Measurements from ENCODE around the gene WDR77. TPM values are rescaled to one million over a fixed set of nuclear protein-coding genes. Genes with fewer than 3 reads are reported as not detected.

The WDR77 gene
- total and polyA plus RNA-seq, 9 of the 15 experiments (the other 6 are each of a cell fraction or from before 2014, with no cell fraction given): 20.6 to 160 (median 75.3) TPM

DNA sequence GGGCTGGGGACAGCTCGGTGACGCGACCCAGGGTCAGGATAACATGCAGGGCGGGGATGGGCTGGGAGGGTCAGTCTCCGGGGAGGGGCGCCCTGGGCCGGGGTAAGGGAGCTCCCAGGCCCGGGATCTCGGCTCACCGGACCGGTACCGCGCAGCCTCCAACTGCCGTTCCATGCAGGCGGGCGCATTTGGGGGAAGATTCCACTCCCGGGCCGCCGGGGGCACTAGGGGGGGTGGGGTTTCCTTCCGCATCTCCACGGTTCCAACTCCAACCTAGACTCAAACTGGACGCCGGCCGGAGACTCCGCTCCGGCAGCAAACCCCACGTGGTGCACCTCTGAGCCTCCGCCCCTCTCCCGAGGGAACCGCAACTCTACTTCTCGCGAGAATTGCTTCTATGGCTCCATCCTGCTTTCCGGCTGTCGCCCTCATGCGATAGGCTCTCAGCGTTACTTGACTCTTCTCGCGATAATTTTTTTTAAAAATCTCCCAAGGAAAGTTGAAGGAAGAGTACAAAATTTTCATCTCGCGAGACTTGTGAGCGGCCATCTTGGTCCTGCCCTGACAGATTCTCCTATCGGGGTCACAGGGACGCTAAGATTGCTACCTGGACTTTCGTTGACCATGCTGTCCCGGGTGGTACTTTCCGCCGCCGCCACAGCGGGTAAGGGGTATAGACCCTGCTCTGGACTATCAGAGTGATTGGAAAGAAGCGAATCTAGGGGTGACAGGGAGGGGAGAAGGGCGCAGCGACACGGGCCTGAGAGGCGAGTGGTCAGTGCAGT lies at the start of gene WDR77, which contains the start of gene ATP5PB (continued):
- TF ChIP-seq, protein P1, sequence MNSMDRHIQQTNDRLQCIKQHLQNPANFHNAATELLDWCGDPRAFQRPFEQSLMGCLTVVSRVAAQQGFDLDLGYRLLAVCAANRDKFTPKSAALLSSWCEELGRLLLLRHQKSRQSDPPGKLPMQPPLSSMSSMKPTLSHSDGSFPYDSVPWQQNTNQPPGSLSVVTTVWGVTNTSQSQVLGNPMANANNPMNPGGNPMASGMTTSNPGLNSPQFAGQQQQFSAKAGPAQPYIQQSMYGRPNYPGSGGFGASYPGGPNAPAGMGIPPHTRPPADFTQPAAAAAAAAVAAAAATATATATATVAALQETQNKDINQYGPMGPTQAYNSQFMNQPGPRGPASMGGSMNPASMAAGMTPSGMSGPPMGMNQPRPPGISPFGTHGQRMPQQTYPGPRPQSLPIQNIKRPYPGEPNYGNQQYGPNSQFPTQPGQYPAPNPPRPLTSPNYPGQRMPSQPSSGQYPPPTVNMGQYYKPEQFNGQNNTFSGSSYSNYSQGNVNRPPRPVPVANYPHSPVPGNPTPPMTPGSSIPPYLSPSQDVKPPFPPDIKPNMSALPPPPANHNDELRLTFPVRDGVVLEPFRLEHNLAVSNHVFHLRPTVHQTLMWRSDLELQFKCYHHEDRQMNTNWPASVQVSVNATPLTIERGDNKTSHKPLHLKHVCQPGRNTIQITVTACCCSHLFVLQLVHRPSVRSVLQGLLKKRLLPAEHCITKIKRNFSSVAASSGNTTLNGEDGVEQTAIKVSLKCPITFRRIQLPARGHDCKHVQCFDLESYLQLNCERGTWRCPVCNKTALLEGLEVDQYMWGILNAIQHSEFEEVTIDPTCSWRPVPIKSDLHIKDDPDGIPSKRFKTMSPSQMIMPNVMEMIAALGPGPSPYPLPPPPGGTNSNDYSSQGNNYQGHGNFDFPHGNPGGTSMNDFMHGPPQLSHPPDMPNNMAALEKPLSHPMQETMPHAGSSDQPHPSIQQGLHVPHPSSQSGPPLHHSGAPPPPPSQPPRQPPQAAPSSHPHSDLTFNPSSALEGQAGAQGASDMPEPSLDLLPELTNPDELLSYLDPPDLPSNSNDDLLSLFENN (IDR thresholded peaks at IDR 0.05; ENCODE audit: low read depth in 2 of 2, low read length in 2 of 2): no peak
- no peak for TF ChIP-seq CBX8 (IDR thresholded peaks at IDR 0.05; ENCODE audit: borderline replicate concordance, extremely low read depth, low read depth, low read length, poor library complexity, severe bottlenecking)
- TF ChIP-seq, protein P2, sequence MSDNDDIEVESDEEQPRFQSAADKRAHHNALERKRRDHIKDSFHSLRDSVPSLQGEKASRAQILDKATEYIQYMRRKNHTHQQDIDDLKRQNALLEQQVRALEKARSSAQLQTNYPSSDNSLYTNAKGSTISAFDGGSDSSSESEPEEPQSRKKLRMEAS (CRISPR knock-in tag; IDR thresholded peaks at IDR 0.05): peak; percentile 83
- TF ChIP-seq FOXJ2 (tag; IDR thresholded peaks at IDR 0.05): no peak
- TF ChIP-seq MBD2 (IDR thresholded peaks at IDR 0.05; ENCODE audit: borderline replicate concordance, low read depth): peak; percentile 58
- TF ChIP-seq, protein P3, sequence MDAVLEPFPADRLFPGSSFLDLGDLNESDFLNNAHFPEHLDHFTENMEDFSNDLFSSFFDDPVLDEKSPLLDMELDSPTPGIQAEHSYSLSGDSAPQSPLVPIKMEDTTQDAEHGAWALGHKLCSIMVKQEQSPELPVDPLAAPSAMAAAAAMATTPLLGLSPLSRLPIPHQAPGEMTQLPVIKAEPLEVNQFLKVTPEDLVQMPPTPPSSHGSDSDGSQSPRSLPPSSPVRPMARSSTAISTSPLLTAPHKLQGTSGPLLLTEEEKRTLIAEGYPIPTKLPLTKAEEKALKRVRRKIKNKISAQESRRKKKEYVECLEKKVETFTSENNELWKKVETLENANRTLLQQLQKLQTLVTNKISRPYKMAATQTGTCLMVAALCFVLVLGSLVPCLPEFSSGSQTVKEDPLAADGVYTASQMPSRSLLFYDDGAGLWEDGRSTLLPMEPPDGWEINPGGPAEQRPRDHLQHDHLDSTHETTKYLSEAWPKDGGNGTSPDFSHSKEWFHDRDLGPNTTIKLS (IDR thresholded peaks at IDR 0.05; ENCODE audit: borderline replicate concordance, low read depth): peak; percentile 96
- TF ChIP-seq BHLHE40 (IDR thresholded peaks at IDR 0.05; ENCODE audit: low read length): no peak
- no peak; the same call in 1 of the 2 replicates for TF ChIP-seq KAT8 (IDR thresholded peaks at IDR 0.05; ENCODE audit: low read depth)
- TF ChIP-seq, protein P4, sequence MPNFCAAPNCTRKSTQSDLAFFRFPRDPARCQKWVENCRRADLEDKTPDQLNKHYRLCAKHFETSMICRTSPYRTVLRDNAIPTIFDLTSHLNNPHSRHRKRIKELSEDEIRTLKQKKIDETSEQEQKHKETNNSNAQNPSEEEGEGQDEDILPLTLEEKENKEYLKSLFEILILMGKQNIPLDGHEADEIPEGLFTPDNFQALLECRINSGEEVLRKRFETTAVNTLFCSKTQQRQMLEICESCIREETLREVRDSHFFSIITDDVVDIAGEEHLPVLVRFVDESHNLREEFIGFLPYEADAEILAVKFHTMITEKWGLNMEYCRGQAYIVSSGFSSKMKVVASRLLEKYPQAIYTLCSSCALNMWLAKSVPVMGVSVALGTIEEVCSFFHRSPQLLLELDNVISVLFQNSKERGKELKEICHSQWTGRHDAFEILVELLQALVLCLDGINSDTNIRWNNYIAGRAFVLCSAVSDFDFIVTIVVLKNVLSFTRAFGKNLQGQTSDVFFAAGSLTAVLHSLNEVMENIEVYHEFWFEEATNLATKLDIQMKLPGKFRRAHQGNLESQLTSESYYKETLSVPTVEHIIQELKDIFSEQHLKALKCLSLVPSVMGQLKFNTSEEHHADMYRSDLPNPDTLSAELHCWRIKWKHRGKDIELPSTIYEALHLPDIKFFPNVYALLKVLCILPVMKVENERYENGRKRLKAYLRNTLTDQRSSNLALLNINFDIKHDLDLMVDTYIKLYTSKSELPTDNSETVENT (CRISPR knock-in tag; IDR thresholded peaks at IDR 0.05): 0 out of 2 replicates have a peak, but pooled peaks have one; percentile 19
- TF ChIP-seq, protein P5, sequence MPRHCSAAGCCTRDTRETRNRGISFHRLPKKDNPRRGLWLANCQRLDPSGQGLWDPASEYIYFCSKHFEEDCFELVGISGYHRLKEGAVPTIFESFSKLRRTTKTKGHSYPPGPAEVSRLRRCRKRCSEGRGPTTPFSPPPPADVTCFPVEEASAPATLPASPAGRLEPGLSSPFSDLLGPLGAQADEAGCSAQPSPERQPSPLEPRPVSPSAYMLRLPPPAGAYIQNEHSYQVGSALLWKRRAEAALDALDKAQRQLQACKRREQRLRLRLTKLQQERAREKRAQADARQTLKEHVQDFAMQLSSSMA (CRISPR knock-in tag; IDR thresholded peaks at IDR 0.05): no peak
- TF ChIP-seq, protein P6, sequence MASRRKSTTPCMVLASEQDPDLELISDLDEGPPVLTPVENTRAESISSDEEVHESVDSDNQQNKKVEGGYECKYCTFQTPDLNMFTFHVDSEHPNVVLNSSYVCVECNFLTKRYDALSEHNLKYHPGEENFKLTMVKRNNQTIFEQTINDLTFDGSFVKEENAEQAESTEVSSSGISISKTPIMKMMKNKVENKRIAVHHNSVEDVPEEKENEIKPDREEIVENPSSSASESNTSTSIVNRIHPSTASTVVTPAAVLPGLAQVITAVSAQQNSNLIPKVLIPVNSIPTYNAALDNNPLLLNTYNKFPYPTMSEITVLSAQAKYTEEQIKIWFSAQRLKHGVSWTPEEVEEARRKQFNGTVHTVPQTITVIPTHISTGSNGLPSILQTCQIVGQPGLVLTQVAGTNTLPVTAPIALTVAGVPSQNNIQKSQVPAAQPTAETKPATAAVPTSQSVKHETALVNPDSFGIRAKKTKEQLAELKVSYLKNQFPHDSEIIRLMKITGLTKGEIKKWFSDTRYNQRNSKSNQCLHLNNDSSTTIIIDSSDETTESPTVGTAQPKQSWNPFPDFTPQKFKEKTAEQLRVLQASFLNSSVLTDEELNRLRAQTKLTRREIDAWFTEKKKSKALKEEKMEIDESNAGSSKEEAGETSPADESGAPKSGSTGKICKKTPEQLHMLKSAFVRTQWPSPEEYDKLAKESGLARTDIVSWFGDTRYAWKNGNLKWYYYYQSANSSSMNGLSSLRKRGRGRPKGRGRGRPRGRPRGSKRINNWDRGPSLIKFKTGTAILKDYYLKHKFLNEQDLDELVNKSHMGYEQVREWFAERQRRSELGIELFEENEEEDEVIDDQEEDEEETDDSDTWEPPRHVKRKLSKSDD (conservative IDR thresholded peaks at IDR 0.05; ENCODE audit: low read length): peak; percentile 82
